Thyroid gland (tissue), 4 donors: Measurements from ENCODE around the gene HIC1. TPM values are rescaled to one million over a fixed set of nuclear protein-coding genes. Genes with fewer than 3 reads are reported as not detected.

ENCODE experiments used
- DNase-seq, 2 donors: peaks; one replicate each; pipeline ENCODE4 v3.0.0-alpha.2; 2019
- H3K27ac ChIP-seq, 3 donors: fragments of 200-600 bp; sonication (generic); 1 replicate in 2 of 3; 2 replicates in 1 of 3; pipeline ENCODE4 v1.5.1; 2016 to 2019; ENCODE audit warnings: mild to moderate bottlenecking in 1 of 3, moderate library complexity in 1 of 3
- H3K27me3 ChIP-seq: fragments of 200-600 bp; sonication (generic); one replicate; pipeline ENCODE4 v1.5.1; 2019
- H3K36me3 ChIP-seq, 2 donors: fragments of 200-600 bp; sonication (generic); one replicate each; pipeline ENCODE4 v1.5.1; 2016 to 2019
- H3K4me1 ChIP-seq, 2 donors: fragments of 200-600 bp; sonication (generic); one replicate each; pipeline ENCODE4 v1.5.1; 2017 to 2019
- H3K4me3 ChIP-seq, 3 donors: fragments of 200-600 bp; sonication (generic); replicated peaks in 1 of 3; 1 replicate in 2 of 3; 2 replicates in 1 of 3; pipeline ENCODE4 v1.5.1; 2016; ENCODE audit warnings: mild to moderate bottlenecking in 1 of 3
- H3K9me3 ChIP-seq: fragments of 200-600 bp; sonication (generic); one replicate; pipeline ENCODE4 v1.5.1; 2017
- CTCF ChIP-seq, 6 experiments: fragments of 200-600 bp in 3 of 6; fragments of 450-650 bp in 3 of 6; sonication (generic) in 3 of 6; IDR thresholded peaks; one replicate each; pipeline ENCODE4 v1.5.1; 2016 to 2019; ENCODE audit warnings: antibody characterized with exemption in 6 of 6, mild to moderate bottlenecking in 2 of 6, inconsistent platforms in 1 of 6, moderate library complexity in 1 of 6
- POLR2A ChIP-seq, 2 donors: fragments of 450-650 bp; IDR thresholded peaks; one replicate each; pipeline ENCODE4 v1.6.1; 2017; ENCODE audit warnings: antibody characterized with exemption in 2 of 2, mild to moderate bottlenecking in 2 of 2, moderate library complexity in 1 of 2
- WGBS, 2 donors: methylation state at CpG; one replicate each; pipeline ENCODE4 v1.1.5; 2017; 5-methylcytosine and 5-hydroxymethylcytosine counted together
- intact Hi-C: fragments of 100-400 bp; cut with DNase I; formaldehyde crosslinking; loops from one replicate; pipeline ENCODE4 v1.15.1; 2023
- total RNA-seq, 4 donors: library from RNA; depleted of rRNA; stranded (reverse); fragments of >200 nt; gene quantifications; one replicate each; pipeline ENCODE4 v1.2.3, GENCODE V29; 2016

The HIC1 gene
- total RNA-seq, 4 donors from 2014 or later: 13.3 to 23.2 (median 18.3) TPM

- Histone ChIP-seq H3K36me3 (peaks cover 25 to 26% of the 10 kb centered on the region in 2 donors), H3K27ac (peak overlapping the region; percentile 49 to 61 (median 53)), H3K9me3 (no peaks in the 10 kb centered on the region), H3K4me3 (no peak overlapping the region), H3K4me1 (peaks cover 6 to 83% of the 10 kb centered on the region in 2 donors), H3K27me3 (no peaks in the 10 kb centered on the region)
- DNase-seq: no peak
- no peak for TF ChIP-seq POLR2A (IDR thresholded peaks at IDR 0.05)
- no peak for TF ChIP-seq CTCF (IDR thresholded peaks at IDR 0.05)
- intact Hi-C loops: no loop called here
- WGBS, 2 donors: 67 to 72% methylated on average over 5 of the region's 5 CpGs
These were observed 9.2 kb downstream of the HIC1 start for GRCh38 chr17:2064147-2064489.

- intact Hi-C loops: no loop called here
- Histone ChIP-seq H3K27ac (peak overlapping the region; percentile 49 to 61 (median 53)), H3K4me3 (no peak overlapping the region), H3K4me1 (peaks cover 6 to 81% of the 10 kb centered on the region in 2 donors), H3K27me3 (no peaks in the 10 kb centered on the region), H3K36me3 (peaks cover 25 to 26% of the 10 kb centered on the region in 2 donors), H3K9me3 (no peaks in the 10 kb centered on the region)
- no peak for DNase-seq
- no peak for TF ChIP-seq POLR2A (IDR thresholded peaks at IDR 0.05)
- TF ChIP-seq CTCF (IDR thresholded peaks at IDR 0.05): no peak
- WGBS, 2 donors: 76 to 91% methylated on average over 4 to 6 of the region's 6 CpGs
These were observed 9.6 kb downstream of the HIC1 start for GRCh38 chr17:2064520-2064971.

GRCh38 chr17:2064980-2065785 lies 10.3 kb downstream of the HIC1 start:
- H3K27me3 ChIP-seq: no peaks in the 10 kb centered on the region
- no peak for DNase-seq
- intact Hi-C loops: no loop called here
- H3K27ac ChIP-seq: peak overlapping the region; percentile 37 to 61 (median 49)
- peaks cover 6 to 79% of the 10 kb centered on the region in 2 donors for H3K4me1 ChIP-seq
- peaks cover 25 to 26% of the 10 kb centered on the region in 2 donors for H3K36me3 ChIP-seq
- no peak overlapping the region for H3K4me3 ChIP-seq
- 82 to 87% methylated on average over 22 to 24 of the region's 24 CpGs for WGBS, 2 donors
- no peaks in the 10 kb centered on the region for H3K9me3 ChIP-seq
- no peak for TF ChIP-seq CTCF (IDR thresholded peaks at IDR 0.05)
- no peak for TF ChIP-seq POLR2A (IDR thresholded peaks at IDR 0.05)

- DNase-seq: no peak
- Histone ChIP-seq H3K4me1 (peaks cover 6 to 82% of the 10 kb centered on the region in 2 donors), H3K4me3 (no peak overlapping the region), H3K9me3 (no peaks in the 10 kb centered on the region), H3K36me3 (peaks cover 23 to 24% of the 10 kb centered on the region in 2 donors), H3K27me3 (no peaks in the 10 kb centered on the region), H3K27ac (peak overlapping the region; percentile 22 to 70 (median 61))
- intact Hi-C loops: no loop called here
- TF ChIP-seq POLR2A (IDR thresholded peaks at IDR 0.05): no peak
- TF ChIP-seq CTCF (IDR thresholded peaks at IDR 0.05): no peak
- WGBS, 2 donors: 77 to 93% methylated on average over 10 of the region's 10 CpGs
These were observed 11.1 kb downstream of the HIC1 start for GRCh38 chr17:2065949-2066400.

- H3K27ac ChIP-seq: peak overlapping the region; percentile 37 to 70 (median 56)
- peaks cover 6 to 81% of the 10 kb centered on the region in 2 donors for H3K4me1 ChIP-seq
- no peak for DNase-seq
- TF ChIP-seq CTCF (IDR thresholded peaks at IDR 0.05): no peak
- TF ChIP-seq POLR2A (IDR thresholded peaks at IDR 0.05): no peak
- H3K4me3 ChIP-seq: no peak overlapping the region
- H3K36me3 ChIP-seq: peaks cover 17 to 20% of the 10 kb centered on the region in 2 donors
- no peaks in the 10 kb centered on the region for H3K27me3 ChIP-seq
- H3K9me3 ChIP-seq: no peaks in the 10 kb centered on the region
- intact Hi-C loops: no loop called here
- 77 to 80% methylated on average over 14 of the region's 14 CpGs for WGBS, 2 donors
These were observed 12.2 kb downstream of the HIC1 start for GRCh38 chr17:2067048-2067561.
